AG10803 (cell line): ENCODE measurements around the gene PLXNA4.

Experiments
- DNase-seq: peaks from one replicate; pipeline ENCODE4 v3.0.0; 2010; ENCODE audit warnings: low read depth
- H3K4me3 ChIP-seq: 2 replicates; pipeline ENCODE4 v1.5.1; 2011; ENCODE audit warnings: mild to moderate bottlenecking, low read length, control low read depth
- TF ChIP-seq, protein P1 (sequence below): conservative IDR thresholded peaks from 2 replicates; pipeline ENCODE4 v1.5.1; 2011; ENCODE audit warnings: mild to moderate bottlenecking, low read length, control low read depth, inconsistent platforms

PLXNA4 gene

DNA sequence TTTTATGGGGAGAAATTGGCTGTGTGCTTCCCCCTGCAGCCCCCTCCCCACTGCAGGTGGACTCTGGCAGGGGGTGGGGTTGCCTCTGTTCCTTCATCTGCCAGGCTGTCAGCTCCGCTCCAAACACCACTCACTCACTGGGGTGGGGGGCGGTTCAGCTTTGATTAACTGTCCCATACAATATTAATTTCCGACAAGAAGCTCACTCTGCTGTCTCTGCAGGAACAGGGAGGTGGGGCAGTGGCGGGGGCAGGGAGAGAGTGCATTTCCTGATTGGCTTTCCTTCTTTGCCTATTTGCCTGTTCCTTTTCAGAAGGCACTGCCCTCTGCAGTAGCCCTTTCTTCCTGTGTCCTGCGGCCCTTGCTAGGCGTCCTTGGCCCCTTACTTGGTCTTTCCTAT lies 500.8 kb downstream of the PLXNA4 start:
- no peak overlapping the region for H3K4me3 ChIP-seq
- DNase-seq = no peak
- TF ChIP-seq, protein P1, sequence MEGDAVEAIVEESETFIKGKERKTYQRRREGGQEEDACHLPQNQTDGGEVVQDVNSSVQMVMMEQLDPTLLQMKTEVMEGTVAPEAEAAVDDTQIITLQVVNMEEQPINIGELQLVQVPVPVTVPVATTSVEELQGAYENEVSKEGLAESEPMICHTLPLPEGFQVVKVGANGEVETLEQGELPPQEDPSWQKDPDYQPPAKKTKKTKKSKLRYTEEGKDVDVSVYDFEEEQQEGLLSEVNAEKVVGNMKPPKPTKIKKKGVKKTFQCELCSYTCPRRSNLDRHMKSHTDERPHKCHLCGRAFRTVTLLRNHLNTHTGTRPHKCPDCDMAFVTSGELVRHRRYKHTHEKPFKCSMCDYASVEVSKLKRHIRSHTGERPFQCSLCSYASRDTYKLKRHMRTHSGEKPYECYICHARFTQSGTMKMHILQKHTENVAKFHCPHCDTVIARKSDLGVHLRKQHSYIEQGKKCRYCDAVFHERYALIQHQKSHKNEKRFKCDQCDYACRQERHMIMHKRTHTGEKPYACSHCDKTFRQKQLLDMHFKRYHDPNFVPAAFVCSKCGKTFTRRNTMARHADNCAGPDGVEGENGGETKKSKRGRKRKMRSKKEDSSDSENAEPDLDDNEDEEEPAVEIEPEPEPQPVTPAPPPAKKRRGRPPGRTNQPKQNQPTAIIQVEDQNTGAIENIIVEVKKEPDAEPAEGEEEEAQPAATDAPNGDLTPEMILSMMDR = no peak

DNA sequence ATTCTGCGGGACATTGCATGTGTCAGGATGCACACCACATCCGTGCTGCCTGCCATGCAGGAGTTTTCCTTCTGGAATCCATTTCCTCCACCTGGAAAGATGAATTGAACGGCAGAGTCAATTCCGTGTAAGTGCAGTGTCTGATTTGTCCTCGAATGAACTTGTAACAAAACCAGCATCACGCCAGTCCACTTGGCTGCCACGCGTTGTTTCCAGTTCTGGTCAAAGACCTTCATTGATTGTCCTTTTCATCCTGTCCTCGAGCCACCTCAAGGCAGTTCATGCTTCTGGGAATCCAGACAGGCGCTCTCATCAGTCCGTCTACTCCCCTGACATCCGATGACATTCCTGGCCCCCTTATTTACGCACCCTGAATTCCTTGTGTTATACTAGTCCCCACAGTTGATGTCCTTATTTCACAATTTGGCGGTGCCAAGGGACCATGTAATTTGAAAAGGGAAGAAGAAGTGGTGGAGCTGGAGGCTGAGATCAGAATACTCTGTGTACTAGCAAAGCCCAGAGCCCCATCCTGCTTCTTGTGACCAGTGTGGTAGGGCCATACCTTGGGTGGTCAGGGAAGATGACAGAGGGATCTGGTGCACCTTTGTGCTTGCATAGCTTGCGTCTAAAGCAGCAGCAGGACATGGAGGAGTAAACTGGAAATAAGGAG lies 502.2 kb downstream of the PLXNA4 start:
- peak; percentile 37 for DNase-seq
- H3K4me3 ChIP-seq = no peak overlapping the region
- TF ChIP-seq, protein P1 = no peak
